Endothelial cell of umbilical vein (primary cell): ENCODE measurements around the gene CYP26C1.

Source experiments
- JUN ChIP-seq: IDR thresholded peaks from 2 replicates; pipeline ENCODE4 v1.6.1; 2011; ENCODE audit warnings: borderline replicate concordance, low read depth; ENCODE audit not compliant: insufficient read length, insufficient read depth
- POLR2A ChIP-seq: IDR thresholded peaks from 2 replicates; pipeline ENCODE4 v1.6.1; 2012; ENCODE audit warnings: low read depth, mild to moderate bottlenecking, control low read depth, low read length
- POLR2AphosphoS5 ChIP-seq: IDR thresholded peaks from 2 replicates; pipeline ENCODE4 v1.6.1; 2012; ENCODE audit warnings: low read depth, mild to moderate bottlenecking, control low read depth, low read length, moderate library complexity; ENCODE audit not compliant: insufficient read depth
- TF ChIP-seq, protein P1 (sequence below), 2 donors: IDR thresholded peaks; 1 replicate in 1 of 2; 2 replicates in 1 of 2; pipeline ENCODE4 v1.5.1; 2011; ENCODE audit warnings: low read length in 2 of 2, mild to moderate bottlenecking in 2 of 2, moderate library complexity in 2 of 2, control low read depth in 1 of 2, inconsistent platforms in 1 of 2, low read depth in 1 of 2; ENCODE audit not compliant: insufficient read depth in 1 of 2; ENCODE audit errors: extremely low read depth in 1 of 2
- TF ChIP-seq, protein P2 (sequence below): IDR thresholded peaks from 2 replicates; pipeline ENCODE4 v1.6.1; 2011; ENCODE audit not compliant: insufficient read depth, insufficient read length

GRCh38 chr10:93091960-93092359 is 31.4 kb downstream of the CYP26C1 start:
- TF ChIP-seq, protein P1, sequence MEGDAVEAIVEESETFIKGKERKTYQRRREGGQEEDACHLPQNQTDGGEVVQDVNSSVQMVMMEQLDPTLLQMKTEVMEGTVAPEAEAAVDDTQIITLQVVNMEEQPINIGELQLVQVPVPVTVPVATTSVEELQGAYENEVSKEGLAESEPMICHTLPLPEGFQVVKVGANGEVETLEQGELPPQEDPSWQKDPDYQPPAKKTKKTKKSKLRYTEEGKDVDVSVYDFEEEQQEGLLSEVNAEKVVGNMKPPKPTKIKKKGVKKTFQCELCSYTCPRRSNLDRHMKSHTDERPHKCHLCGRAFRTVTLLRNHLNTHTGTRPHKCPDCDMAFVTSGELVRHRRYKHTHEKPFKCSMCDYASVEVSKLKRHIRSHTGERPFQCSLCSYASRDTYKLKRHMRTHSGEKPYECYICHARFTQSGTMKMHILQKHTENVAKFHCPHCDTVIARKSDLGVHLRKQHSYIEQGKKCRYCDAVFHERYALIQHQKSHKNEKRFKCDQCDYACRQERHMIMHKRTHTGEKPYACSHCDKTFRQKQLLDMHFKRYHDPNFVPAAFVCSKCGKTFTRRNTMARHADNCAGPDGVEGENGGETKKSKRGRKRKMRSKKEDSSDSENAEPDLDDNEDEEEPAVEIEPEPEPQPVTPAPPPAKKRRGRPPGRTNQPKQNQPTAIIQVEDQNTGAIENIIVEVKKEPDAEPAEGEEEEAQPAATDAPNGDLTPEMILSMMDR (IDR thresholded peaks at IDR 0.05; ENCODE audit: extremely low read depth in 1 of 2, insufficient read depth in 1 of 2, low read depth in 1 of 2, low read length in 2 of 2) = no peak
- TF ChIP-seq JUN = no peak
- TF ChIP-seq, protein P2, sequence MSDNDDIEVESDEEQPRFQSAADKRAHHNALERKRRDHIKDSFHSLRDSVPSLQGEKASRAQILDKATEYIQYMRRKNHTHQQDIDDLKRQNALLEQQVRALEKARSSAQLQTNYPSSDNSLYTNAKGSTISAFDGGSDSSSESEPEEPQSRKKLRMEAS = no peak
- no peak for TF ChIP-seq POLR2A
- TF ChIP-seq POLR2AphosphoS5 = no peak
